Lower lobe of right lung (tissue), 2 donors: ENCODE measurements around the gene SPON2. TPM values are rescaled to one million over a fixed set of nuclear protein-coding genes. Genes with fewer than 3 reads are reported as not detected.

Experiments used
- ATAC-seq, 2 donors: fragments of 200-7000 bp; cut with Tn5 transposase; one replicate each; pipeline ENCODE4 v1.9.1; 2020 to 2022; ENCODE audit warnings: mild to moderate bottlenecking in 2 of 2, moderate library complexity in 2 of 2
- DNase-seq: peaks from one replicate; pipeline ENCODE4 v3.0.0-alpha.2; 2020
- H3K27ac ChIP-seq: fragments of 200-600 bp; one replicate; pipeline ENCODE4 v1.8.0; 2022
- H3K27me3 ChIP-seq: fragments of 200-600 bp; one replicate; pipeline ENCODE4 v1.8.0; 2022; ENCODE audit warnings: low read depth
- H3K36me3 ChIP-seq: fragments of 200-600 bp; one replicate; pipeline ENCODE4 v1.8.0; 2022; ENCODE audit warnings: mild to moderate bottlenecking
- H3K4me1 ChIP-seq: fragments of 200-600 bp; one replicate; pipeline ENCODE4 v1.8.0; 2022
- H3K4me3 ChIP-seq: fragments of 200-600 bp; one replicate; pipeline ENCODE4 v1.8.0; 2022; ENCODE audit warnings: mild to moderate bottlenecking
- H3K9me3 ChIP-seq: fragments of 200-600 bp; one replicate; pipeline ENCODE4 v1.8.0; 2022
- intact Hi-C: fragments of 100-400 bp; cut with DNase I; formaldehyde crosslinking; loops from one replicate; pipeline ENCODE4 v1.11.0; 2022
- total RNA-seq: library from RNA; stranded (reverse); fragmentation: NEBNext Ultra II Directional; extraction: Animal tissue kit (Norgen Biotek cat#: 25700); gene quantifications from one replicate; pipeline ENCODE4 v1.2.1, GENCODE V29; 2021
- TF ChIP-seq, protein P1 (sequence below): fragments of 200-600 bp; IDR thresholded peaks from one replicate; pipeline ENCODE4 v1.8.0; 2022; ENCODE audit warnings: antibody characterized with exemption, mild to moderate bottlenecking
- donor health status: DM: no; HTN: yes; CAD: no; lungs with severe emphysema.

Gene SPON2
- total RNA-seq, 1 donor from 2014 or later: 32.0 TPM

DNA sequence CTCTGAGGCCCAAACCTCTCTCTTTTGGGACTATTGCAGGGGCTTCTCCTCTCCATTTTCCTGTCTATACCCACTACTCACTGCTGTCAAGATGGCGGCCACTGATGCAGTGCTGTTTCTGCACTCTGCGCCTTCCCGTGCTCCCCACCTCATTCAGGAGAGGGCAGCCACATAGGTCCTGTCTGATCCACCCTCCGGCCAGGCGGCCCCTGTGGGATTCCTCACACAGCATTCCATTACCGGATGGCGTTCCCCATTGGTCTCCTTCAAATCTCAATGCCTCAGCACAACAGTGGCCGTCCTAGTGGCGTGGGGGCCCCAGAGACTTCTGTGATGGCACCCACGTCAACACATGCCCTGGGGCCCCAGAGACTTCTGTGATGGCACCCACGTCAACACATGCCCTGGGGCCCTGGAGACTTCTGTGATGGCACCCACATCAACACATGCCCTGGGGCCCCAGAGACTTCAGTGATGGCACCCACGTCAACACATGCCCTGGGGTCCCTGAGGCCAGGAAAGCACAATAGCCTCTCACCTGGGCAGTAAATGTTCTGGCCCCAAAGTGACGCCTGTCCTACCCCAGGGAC, 7.3 kb downstream of the SPON2 start:
- TF ChIP-seq, protein P1, sequence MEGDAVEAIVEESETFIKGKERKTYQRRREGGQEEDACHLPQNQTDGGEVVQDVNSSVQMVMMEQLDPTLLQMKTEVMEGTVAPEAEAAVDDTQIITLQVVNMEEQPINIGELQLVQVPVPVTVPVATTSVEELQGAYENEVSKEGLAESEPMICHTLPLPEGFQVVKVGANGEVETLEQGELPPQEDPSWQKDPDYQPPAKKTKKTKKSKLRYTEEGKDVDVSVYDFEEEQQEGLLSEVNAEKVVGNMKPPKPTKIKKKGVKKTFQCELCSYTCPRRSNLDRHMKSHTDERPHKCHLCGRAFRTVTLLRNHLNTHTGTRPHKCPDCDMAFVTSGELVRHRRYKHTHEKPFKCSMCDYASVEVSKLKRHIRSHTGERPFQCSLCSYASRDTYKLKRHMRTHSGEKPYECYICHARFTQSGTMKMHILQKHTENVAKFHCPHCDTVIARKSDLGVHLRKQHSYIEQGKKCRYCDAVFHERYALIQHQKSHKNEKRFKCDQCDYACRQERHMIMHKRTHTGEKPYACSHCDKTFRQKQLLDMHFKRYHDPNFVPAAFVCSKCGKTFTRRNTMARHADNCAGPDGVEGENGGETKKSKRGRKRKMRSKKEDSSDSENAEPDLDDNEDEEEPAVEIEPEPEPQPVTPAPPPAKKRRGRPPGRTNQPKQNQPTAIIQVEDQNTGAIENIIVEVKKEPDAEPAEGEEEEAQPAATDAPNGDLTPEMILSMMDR: no peak
- peaks cover 8% of the 10 kb centered on the region for H3K27me3 ChIP-seq
- no peak overlapping the region for H3K27ac ChIP-seq
- intact Hi-C loops: no loop called here
- DNase-seq: no peak
- H3K9me3 ChIP-seq: no peaks in the 10 kb centered on the region
- ATAC-seq: no peak
- peaks cover 4% of the 10 kb centered on the region for H3K36me3 ChIP-seq
- H3K4me3 ChIP-seq: no peak overlapping the region
- peaks cover 15% of the 10 kb centered on the region for H3K4me1 ChIP-seq

DNA sequence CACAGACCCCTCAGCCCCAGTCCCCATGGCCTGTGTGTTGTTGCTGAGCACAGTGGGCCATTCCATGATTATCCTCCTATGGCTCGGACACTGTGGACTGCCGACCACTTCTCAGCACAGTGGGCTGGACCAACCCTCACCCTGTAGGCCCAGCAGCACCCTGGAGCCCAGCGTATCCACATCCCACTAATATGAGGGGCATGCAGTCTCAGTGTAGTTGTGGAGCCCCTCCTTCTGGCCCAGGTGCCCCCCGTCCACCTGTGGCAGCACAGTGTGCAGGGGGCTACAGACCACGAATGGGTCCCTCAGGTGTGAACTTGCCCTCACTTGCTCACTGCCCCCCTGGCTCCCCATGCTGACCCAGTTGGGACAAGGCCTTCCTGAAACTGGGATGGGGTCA, 7.9 kb downstream of the SPON2 start:
- Histone ChIP-seq H3K36me3 (no peaks in the 10 kb centered on the region), H3K27ac (no peak overlapping the region), H3K9me3 (no peaks in the 10 kb centered on the region), H3K4me3 (no peak overlapping the region), H3K4me1 (peaks cover 15% of the 10 kb centered on the region), H3K27me3 (peaks cover 2% of the 10 kb centered on the region)
- ATAC-seq (no peak), DNase-seq (no peak)
- intact Hi-C loops: no loop called here
- TF ChIP-seq, protein P1: no peak

DNA sequence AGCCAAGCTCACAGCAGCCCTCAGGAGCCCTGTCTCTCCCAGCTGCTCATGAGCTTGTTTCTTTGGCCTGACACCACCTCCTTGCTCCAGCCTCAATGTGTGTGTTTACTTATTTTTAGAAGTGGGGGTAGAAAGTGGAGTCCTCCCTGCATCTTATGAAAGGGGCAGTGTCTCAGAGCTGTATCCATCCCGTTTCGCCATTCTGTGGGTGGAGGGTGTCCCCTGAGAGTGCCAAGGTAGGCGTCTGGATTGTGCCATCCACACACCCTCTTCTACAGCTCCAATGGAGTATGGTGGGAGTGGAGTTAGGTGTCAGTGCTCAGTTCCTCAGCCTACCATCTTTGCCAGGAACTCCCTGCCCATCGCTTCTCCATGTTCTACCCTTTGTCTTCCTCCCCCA, 8.3 kb downstream of the SPON2 start:
- peaks cover 15% of the 10 kb centered on the region for H3K4me1 ChIP-seq
- H3K27ac ChIP-seq: no peak overlapping the region
- TF ChIP-seq, protein P1: no peak
- H3K4me3 ChIP-seq: no peak overlapping the region
- H3K9me3 ChIP-seq: no peaks in the 10 kb centered on the region
- ATAC-seq (no peak), DNase-seq (no peak)
- H3K36me3 ChIP-seq: no peaks in the 10 kb centered on the region
- intact Hi-C loops: no loop called here
- no peaks in the 10 kb centered on the region for H3K27me3 ChIP-seq

DNA sequence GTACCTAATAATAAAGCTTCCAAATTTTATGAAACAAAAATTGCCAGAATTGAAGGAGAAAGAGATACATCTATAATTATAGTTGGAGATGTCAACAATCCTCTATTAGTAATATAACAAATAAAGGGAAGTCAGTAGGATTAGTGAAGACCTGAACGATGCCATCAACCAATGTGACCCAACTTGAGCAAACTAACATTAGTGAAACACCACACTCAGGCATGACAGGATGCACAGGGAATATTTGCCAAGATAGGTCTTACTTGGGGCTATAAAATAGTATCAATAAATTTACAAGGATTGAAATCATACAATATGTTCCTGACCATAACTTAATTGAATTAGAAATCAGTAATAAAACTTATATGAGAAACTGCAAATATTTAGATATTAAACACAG, 12.0 kb downstream of the SPON2 start:
- intact Hi-C loops: no loop called here

DNA sequence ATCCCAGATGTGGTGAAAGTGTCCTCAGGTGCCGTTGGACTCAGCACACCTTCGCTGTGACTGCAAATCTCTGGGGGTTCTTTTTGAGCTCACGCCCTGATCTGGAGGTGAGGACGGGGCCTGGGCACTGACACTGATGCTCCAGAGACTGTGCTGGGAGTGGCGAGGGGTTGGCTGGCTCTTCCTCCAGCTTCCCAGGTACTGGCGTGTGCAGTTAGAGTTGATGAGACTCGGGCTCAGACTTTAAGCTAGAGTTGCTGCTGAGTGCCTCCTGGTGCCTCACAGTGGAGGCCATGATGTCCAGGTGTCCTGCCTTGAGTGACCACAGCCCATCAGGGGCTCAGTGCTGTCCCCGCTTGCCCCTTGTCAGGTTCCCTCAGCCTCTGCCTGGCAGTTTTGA, 16.3 kb downstream of the SPON2 start:
- no peaks in the 10 kb centered on the region for H3K36me3 ChIP-seq
- peaks cover 11% of the 10 kb centered on the region for H3K9me3 ChIP-seq
- TF ChIP-seq, protein P1: no peak
- DNase-seq (no peak), ATAC-seq (no peak)
- H3K27ac ChIP-seq: no peak overlapping the region
- no peaks in the 10 kb centered on the region for H3K27me3 ChIP-seq
- peaks cover 9% of the 10 kb centered on the region for H3K4me1 ChIP-seq
- intact Hi-C loops: no loop called here
- H3K4me3 ChIP-seq: no peak overlapping the region

More for the DNA sequence above, 12.0 kb downstream of the SPON2 start:
- DNase-seq (no peak), ATAC-seq (no peak)
- H3K27ac ChIP-seq: no peak overlapping the region
- H3K9me3 ChIP-seq: peaks cover 11% of the 10 kb centered on the region
- no peak overlapping the region for H3K4me3 ChIP-seq
- no peaks in the 10 kb centered on the region for H3K36me3 ChIP-seq
- H3K27me3 ChIP-seq: no peaks in the 10 kb centered on the region
- TF ChIP-seq, protein P1: no peak
- H3K4me1 ChIP-seq: no peaks in the 10 kb centered on the region
